ENCODE data around the gene LRRC56. TPM values are rescaled to one million over a fixed set of nuclear protein-coding genes. Genes with fewer than 3 reads are reported as not detected.

Gene LRRC56
- total RNA-seq, 1 experiment from 2014 or later: 3.4 TPM

DNA sequence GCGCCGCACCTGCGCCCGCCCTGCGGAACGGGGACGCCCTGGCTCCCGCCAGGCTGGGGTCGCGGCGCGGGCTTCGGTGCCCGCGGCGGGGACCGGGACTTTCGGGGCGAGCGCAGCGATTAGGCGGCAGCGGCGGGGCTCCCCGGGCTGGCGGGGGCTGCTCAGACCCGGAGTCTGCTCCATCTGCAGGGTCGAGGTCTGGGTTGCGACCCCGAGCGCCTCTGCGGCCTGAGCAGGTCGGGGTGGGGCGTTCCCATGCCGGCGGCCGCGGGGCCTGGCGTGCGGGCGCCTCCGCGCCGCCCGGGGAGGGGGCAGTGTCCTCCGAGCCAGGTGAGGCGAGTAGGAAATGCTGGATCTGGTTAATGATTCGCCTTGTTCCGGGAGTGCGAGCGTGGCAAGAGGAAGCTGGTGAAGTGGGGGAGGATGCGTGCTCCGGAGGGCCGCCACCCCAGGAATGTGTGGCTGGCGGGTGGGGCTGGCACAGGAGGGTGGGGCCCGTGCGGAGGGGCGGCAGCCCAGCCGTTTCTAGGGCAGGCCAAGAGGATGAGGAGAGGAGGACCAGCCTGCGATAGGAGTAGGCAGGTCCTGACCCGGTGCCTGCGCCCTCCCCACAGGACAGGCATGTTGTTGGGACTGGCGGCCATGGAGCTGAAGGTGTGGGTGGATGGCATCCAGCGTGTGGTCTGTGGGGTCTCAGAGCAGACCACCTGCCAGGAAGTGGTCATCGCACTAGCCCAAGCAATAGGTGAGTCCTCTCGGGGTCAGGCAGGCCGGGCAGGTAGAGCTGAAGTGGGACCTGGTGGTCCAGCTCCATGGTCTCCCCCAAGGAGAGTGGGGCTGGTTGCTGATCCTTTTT is 24.0 kb downstream of the LRRC56 start (continued):
- TF ChIP-seq ATF1 (CRISPR knock-in tag; IDR thresholded peaks at IDR 0.05) (0 out of 2 replicates have a peak, but pooled peaks have one; percentile 23), ZNF232 (CRISPR knock-in tag; IDR thresholded peaks at IDR 0.05) (no peak), ZNF671 (CRISPR knock-in tag; IDR thresholded peaks at IDR 0.05) (no peak), TEAD4 (CRISPR knock-in tag; IDR thresholded peaks at IDR 0.05) (no peak), ZNF121 (CRISPR knock-in tag; IDR thresholded peaks at IDR 0.05) (no peak)
- TF ChIP-seq, protein P1, sequence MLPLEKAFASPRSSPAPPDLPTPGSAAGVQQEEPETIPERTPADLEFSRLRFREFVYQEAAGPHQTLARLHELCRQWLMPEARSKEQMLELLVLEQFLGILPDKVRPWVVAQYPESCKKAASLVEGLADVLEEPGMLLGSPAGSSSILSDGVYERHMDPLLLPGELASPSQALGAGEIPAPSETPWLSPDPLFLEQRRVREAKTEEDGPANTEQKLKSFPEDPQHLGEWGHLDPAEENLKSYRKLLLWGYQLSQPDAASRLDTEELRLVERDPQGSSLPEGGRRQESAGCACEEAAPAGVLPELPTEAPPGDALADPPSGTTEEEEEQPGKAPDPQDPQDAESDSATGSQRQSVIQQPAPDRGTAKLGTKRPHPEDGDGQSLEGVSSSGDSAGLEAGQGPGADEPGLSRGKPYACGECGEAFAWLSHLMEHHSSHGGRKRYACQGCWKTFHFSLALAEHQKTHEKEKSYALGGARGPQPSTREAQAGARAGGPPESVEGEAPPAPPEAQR (CRISPR knock-in tag; IDR thresholded peaks at IDR 0.05): no peak

DNA sequence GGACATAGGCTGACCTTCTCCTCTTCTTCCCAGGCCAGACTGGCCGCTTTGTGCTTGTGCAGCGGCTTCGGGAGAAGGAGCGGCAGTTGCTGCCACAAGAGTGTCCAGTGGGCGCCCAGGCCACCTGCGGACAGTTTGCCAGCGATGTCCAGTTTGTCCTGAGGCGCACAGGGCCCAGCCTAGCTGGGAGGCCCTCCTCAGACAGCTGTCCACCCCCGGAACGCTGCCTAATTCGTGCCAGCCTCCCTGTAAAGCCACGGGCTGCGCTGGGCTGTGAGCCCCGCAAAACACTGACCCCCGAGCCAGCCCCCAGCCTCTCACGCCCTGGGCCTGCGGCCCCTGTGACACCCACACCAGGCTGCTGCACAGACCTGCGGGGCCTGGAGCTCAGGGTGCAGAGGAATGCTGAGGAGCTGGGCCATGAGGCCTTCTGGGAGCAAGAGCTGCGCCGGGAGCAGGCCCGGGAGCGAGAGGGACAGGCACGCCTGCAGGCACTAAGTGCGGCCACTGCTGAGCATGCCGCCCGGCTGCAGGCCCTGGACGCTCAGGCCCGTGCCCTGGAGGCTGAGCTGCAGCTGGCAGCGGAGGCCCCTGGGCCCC is 24.8 kb downstream of the LRRC56 start:
- TF ChIP-seq NR1H2 (CRISPR knock-in tag; IDR thresholded peaks at IDR 0.05) (no peak), ZNF423 (CRISPR knock-in tag; IDR thresholded peaks at IDR 0.05) (no peak)
- TF ChIP-seq, protein P2, sequence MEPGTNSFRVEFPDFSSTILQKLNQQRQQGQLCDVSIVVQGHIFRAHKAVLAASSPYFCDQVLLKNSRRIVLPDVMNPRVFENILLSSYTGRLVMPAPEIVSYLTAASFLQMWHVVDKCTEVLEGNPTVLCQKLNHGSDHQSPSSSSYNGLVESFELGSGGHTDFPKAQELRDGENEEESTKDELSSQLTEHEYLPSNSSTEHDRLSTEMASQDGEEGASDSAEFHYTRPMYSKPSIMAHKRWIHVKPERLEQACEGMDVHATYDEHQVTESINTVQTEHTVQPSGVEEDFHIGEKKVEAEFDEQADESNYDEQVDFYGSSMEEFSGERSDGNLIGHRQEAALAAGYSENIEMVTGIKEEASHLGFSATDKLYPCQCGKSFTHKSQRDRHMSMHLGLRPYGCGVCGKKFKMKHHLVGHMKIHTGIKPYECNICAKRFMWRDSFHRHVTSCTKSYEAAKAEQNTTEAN (CRISPR knock-in tag; IDR thresholded peaks at IDR 0.05): no peak
- TF ChIP-seq, protein P3, sequence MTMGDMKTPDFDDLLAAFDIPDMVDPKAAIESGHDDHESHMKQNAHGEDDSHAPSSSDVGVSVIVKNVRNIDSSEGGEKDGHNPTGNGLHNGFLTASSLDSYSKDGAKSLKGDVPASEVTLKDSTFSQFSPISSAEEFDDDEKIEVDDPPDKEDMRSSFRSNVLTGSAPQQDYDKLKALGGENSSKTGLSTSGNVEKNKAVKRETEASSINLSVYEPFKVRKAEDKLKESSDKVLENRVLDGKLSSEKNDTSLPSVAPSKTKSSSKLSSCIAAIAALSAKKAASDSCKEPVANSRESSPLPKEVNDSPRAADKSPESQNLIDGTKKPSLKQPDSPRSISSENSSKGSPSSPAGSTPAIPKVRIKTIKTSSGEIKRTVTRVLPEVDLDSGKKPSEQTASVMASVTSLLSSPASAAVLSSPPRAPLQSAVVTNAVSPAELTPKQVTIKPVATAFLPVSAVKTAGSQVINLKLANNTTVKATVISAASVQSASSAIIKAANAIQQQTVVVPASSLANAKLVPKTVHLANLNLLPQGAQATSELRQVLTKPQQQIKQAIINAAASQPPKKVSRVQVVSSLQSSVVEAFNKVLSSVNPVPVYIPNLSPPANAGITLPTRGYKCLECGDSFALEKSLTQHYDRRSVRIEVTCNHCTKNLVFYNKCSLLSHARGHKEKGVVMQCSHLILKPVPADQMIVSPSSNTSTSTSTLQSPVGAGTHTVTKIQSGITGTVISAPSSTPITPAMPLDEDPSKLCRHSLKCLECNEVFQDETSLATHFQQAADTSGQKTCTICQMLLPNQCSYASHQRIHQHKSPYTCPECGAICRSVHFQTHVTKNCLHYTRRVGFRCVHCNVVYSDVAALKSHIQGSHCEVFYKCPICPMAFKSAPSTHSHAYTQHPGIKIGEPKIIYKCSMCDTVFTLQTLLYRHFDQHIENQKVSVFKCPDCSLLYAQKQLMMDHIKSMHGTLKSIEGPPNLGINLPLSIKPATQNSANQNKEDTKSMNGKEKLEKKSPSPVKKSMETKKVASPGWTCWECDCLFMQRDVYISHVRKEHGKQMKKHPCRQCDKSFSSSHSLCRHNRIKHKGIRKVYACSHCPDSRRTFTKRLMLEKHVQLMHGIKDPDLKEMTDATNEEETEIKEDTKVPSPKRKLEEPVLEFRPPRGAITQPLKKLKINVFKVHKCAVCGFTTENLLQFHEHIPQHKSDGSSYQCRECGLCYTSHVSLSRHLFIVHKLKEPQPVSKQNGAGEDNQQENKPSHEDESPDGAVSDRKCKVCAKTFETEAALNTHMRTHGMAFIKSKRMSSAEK (CRISPR knock-in tag; IDR thresholded peaks at IDR 0.05; ENCODE audit: borderline replicate concordance): no peak
- TF ChIP-seq, protein P4, sequence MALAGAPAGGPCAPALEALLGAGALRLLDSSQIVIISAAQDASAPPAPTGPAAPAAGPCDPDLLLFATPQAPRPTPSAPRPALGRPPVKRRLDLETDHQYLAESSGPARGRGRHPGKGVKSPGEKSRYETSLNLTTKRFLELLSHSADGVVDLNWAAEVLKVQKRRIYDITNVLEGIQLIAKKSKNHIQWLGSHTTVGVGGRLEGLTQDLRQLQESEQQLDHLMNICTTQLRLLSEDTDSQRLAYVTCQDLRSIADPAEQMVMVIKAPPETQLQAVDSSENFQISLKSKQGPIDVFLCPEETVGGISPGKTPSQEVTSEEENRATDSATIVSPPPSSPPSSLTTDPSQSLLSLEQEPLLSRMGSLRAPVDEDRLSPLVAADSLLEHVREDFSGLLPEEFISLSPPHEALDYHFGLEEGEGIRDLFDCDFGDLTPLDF (CRISPR knock-in tag; IDR thresholded peaks at IDR 0.05): no peak
- peaks cover 15% of the 10 kb centered on the region for H3K27me3 Mint-ChIP-seq (ENCODE audit: low read depth)
- ChIA-PET POLR2A (no interaction called here), CTCF (interaction anchor here (1.4 kb wide), 1 partner anchor 160 kb away, joined by 3 read pairs; no protein-coding TSS in a partner anchor)
- ATAC-seq (no peak), DNase-seq (ENCODE audit: low spot score) (no peak)
- peak overlapping the region; percentile 87 for H3K4me3 Mint-ChIP-seq
- 0 out of 2 replicates have a peak, but pooled peaks cover 3% of the 10 kb centered on the region for H3K36me3 Mint-ChIP-seq
- peaks cover 31% of the 10 kb centered on the region for H3K4me1 Mint-ChIP-seq
- no peak overlapping the region for H3K27ac Mint-ChIP-seq
- H3K9me3 Mint-ChIP-seq: no peaks in the 10 kb centered on the region

DNA sequence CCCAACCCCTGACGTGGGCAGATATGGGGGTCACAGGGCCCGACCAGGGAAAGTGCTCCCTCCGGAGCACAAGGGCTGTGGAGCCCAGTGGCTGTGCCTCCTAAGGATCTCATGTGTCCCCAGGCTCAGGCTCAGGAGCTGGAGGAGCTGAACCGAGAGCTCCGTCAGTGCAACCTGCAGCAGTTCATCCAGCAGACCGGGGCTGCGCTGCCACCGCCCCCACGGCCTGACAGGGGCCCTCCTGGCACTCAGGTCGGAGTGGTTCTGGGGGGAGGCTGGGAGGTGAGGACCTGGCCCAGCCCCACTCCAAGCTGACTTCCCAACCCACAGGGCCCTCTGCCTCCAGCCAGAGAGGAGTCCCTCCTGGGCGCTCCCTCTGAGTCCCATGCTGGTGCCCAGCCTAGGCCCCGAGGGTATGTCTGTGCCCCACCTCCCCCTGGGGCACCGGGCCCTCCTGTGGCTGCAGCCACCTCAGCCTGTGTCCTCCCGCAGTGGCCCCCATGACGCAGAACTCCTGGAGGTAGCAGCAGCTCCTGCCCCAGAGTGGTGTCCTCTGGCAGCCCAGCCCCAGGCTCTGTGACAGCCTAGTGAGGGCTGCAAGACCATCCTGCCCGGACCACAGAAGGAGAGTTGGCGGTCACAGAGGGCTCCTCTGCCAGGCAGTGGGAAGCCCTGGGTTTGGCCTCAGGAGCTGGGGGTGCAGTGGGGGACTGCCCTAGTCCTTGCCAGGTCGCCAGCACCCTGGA is 25.9 kb downstream of the LRRC56 start:
- Mint-ChIP-seq H3K27ac (peak overlapping the region; percentile 71; the same call in 1 of the 2 replicates), H3K4me3 (no peak overlapping the region), H3K36me3 (0 out of 2 replicates have a peak, but pooled peaks cover 3% of the 10 kb centered on the region), H3K4me1 (peaks cover 34% of the 10 kb centered on the region), H3K9me3 (no peaks in the 10 kb centered on the region), H3K27me3 (ENCODE audit: low read depth) (peaks cover 7% of the 10 kb centered on the region)
- ATAC-seq (no peak), DNase-seq (ENCODE audit: low spot score) (no peak)
- ChIA-PET POLR2A (no interaction called here), CTCF (no interaction called here)
- no peak for TF ChIP-seq ZNF138 (CRISPR knock-in tag; conservative IDR thresholded peaks at IDR 0.05)
- TF ChIP-seq, protein P5, sequence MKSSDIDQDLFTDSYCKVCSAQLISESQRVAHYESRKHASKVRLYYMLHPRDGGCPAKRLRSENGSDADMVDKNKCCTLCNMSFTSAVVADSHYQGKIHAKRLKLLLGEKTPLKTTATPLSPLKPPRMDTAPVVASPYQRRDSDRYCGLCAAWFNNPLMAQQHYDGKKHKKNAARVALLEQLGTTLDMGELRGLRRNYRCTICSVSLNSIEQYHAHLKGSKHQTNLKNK (CRISPR knock-in tag; IDR thresholded peaks at IDR 0.05): no peak
- TF ChIP-seq ETV6 (CRISPR knock-in tag; IDR thresholded peaks at IDR 0.05): no peak
- TF ChIP-seq ZNF671 (CRISPR knock-in tag; IDR thresholded peaks at IDR 0.05): no peak
- TF ChIP-seq, protein P4 (CRISPR knock-in tag; IDR thresholded peaks at IDR 0.05): no peak
